Measurements from ENCODE around the gene YPEL2. TPM values are rescaled to one million over a fixed set of nuclear protein-coding genes. Genes with fewer than 3 reads are reported as not detected.

YPEL2 gene
- total and polyA plus RNA-seq, 2 of the 13 experiments (the other 11 are each of a cell fraction or from before 2014, with no cell fraction given): 8.5 to 21.1 TPM

- TF ChIP-seq CCAR2 (optimal IDR thresholded peaks at IDR 0.05; ENCODE audit: low read depth, low read length): no peak
- TF ChIP-seq ZSCAN21 (CRISPR knock-in tag; IDR thresholded peaks at IDR 0.05; ENCODE audit: borderline replicate concordance): no peak
- no peak for TF ChIP-seq ZHX1 (CRISPR knock-in tag; IDR thresholded peaks at IDR 0.05; ENCODE audit: low read depth)
- no peak for TF ChIP-seq ZFP36L1 (CRISPR knock-in tag; IDR thresholded peaks at IDR 0.05)
- TF ChIP-seq EZH2 (conservative IDR thresholded peaks at IDR 0.05; ENCODE audit: low read depth, low read length): no peak
- no peak for TF ChIP-seq CHD2 (IDR thresholded peaks at IDR 0.05; ENCODE audit: low read depth, low read length)
- peak; percentile 56 for TF ChIP-seq HNF4A (CRISPR knock-in tag; IDR thresholded peaks at IDR 0.05)
- TF ChIP-seq ZSCAN30 (CRISPR knock-in tag; IDR thresholded peaks at IDR 0.05): no peak
- TF ChIP-seq PREB (CRISPR knock-in tag; IDR thresholded peaks at IDR 0.05): no peak
- no peak for TF ChIP-seq ZNF30 (CRISPR knock-in tag; IDR thresholded peaks at IDR 0.05)
- no peak for TF ChIP-seq BHLHE40 (IDR thresholded peaks at IDR 0.05; ENCODE audit: low read length)
- peak; percentile 43; the same call in 1 of the 2 replicates for TF ChIP-seq RXRA (CRISPR knock-in tag; IDR thresholded peaks at IDR 0.05)
- TF ChIP-seq ZNF383 (CRISPR knock-in tag; IDR thresholded peaks at IDR 0.05; ENCODE audit: borderline replicate concordance): no peak
- TF ChIP-seq ARID4A (CRISPR knock-in tag; IDR thresholded peaks at IDR 0.05; ENCODE audit: borderline replicate concordance): peak; percentile 63; the same call in 1 of the 2 replicates
- TF ChIP-seq TFDP2 (CRISPR knock-in tag; IDR thresholded peaks at IDR 0.05): 0 out of 2 replicates have a peak, but pooled peaks have one; percentile 25
- no peak for TF ChIP-seq SIN3B (IDR thresholded peaks at IDR 0.05; ENCODE audit: low read length)
- TF ChIP-seq NPAS2 (CRISPR knock-in tag; IDR thresholded peaks at IDR 0.05; ENCODE audit: borderline replicate concordance): no peak
- TF ChIP-seq ZNF225 (CRISPR knock-in tag; IDR thresholded peaks at IDR 0.05): no peak
- no peak for TF ChIP-seq CEBPB (IDR thresholded peaks at IDR 0.05; ENCODE audit: borderline replicate concordance, low read depth, low read length)
Observed at GRCh38 chr17:59330053-59330942, 1.2 kb upstream of the YPEL2 start (continued).
